H9 (cell line): ENCODE results near the gene SRD5A2. TPM values are rescaled to one million over a fixed set of nuclear protein-coding genes. Genes with fewer than 3 reads are reported as not detected.

Experiments used
- DNase-seq: peaks from one replicate; pipeline ENCODE4 v3.0.0-alpha.2; 2017
- H2AFZ ChIP-seq: one replicate; pipeline ENCODE4 v1.6.1; 2013; ENCODE audit warnings: mild to moderate bottlenecking, low read length, control low read depth, moderate library complexity
- H2AK5ac ChIP-seq: 2 replicates; pipeline ENCODE4 v1.6.1; 2013; ENCODE audit warnings: low read length, control low read depth, mixed read lengths; ENCODE audit not compliant: insufficient read length
- H2BK120ac ChIP-seq: one replicate; pipeline ENCODE4 v1.6.1; 2013; ENCODE audit warnings: low read depth, mild to moderate bottlenecking, low read length, control low read depth, inconsistent platforms; ENCODE audit not compliant: poor library complexity, severe bottlenecking
- H2BK12ac ChIP-seq: 2 replicates; pipeline ENCODE4 v1.6.1; 2013; ENCODE audit warnings: low read length, control low read depth, mixed read lengths, low read depth; ENCODE audit not compliant: insufficient read length
- H2BK15ac ChIP-seq: 2 replicates; pipeline ENCODE4 v1.6.1; 2013; ENCODE audit warnings: low read depth, low read length, control low read depth
- H2BK20ac ChIP-seq: one replicate; pipeline ENCODE4 v1.6.1; 2013; ENCODE audit warnings: low read depth, mild to moderate bottlenecking, low read length, control low read depth, inconsistent platforms; ENCODE audit not compliant: poor library complexity, severe bottlenecking
- H2BK5ac ChIP-seq: 2 replicates; pipeline ENCODE4 v1.6.1; 2013; ENCODE audit warnings: low read length, control low read depth, mixed read lengths; ENCODE audit not compliant: insufficient read length
- H3K14ac ChIP-seq: 2 replicates; pipeline ENCODE4 v1.6.1; 2013; ENCODE audit warnings: low read length, control low read depth; ENCODE audit not compliant: insufficient read depth
- H3K18ac ChIP-seq: 2 replicates; pipeline ENCODE4 v1.6.1; 2013; ENCODE audit warnings: low read depth, mild to moderate bottlenecking, mixed read lengths, low read length, control low read depth; ENCODE audit not compliant: insufficient read length
- H3K23ac ChIP-seq: 2 replicates; pipeline ENCODE4 v1.6.1; 2013; ENCODE audit warnings: low read length, control low read depth, mixed read lengths, low read depth; ENCODE audit not compliant: insufficient read length
- H3K23me2 ChIP-seq: 2 replicates; pipeline ENCODE4 v1.6.1; 2013; ENCODE audit warnings: low read depth, mild to moderate bottlenecking, mixed read lengths, low read length, control low read depth; ENCODE audit not compliant: insufficient read length, poor library complexity, severe bottlenecking
- H3K27ac ChIP-seq: 2 replicates; pipeline ENCODE4 v1.5.1; 2013; ENCODE audit warnings: low read length, control low read depth, mixed read lengths, low read depth; ENCODE audit not compliant: insufficient read length
- H3K27me3 ChIP-seq: 2 replicates; pipeline ENCODE4 v1.6.1; 2013; ENCODE audit warnings: low read length, control low read depth, inconsistent platforms; ENCODE audit not compliant: insufficient read depth
- H3K4ac ChIP-seq: 2 replicates; pipeline ENCODE4 v1.6.1; 2013; ENCODE audit warnings: low read depth, mild to moderate bottlenecking, control low read depth, inconsistent platforms, low read length, moderate library complexity
- H3K4me1 ChIP-seq: 2 replicates; pipeline ENCODE4 v1.6.1; 2013; ENCODE audit warnings: low read length, control low read depth, inconsistent platforms; ENCODE audit not compliant: insufficient read depth
- H3K4me2 ChIP-seq: 2 replicates; pipeline ENCODE4 v1.6.1; 2013; ENCODE audit warnings: low read length, control low read depth, mixed read lengths; ENCODE audit not compliant: insufficient read length, insufficient read depth
- H3K56ac ChIP-seq: 2 replicates; pipeline ENCODE4 v1.6.1; 2013; ENCODE audit warnings: low read depth, mild to moderate bottlenecking, mixed read lengths, low read length, control low read depth; ENCODE audit not compliant: insufficient read length
- H3K79me1 ChIP-seq: 2 replicates; pipeline ENCODE4 v1.6.1; 2013; ENCODE audit warnings: low read depth, mild to moderate bottlenecking, moderate library complexity, low read length, control low read depth, inconsistent platforms; ENCODE audit not compliant: insufficient read depth, poor library complexity, severe bottlenecking
- H3K79me2 ChIP-seq: 2 replicates; pipeline ENCODE4 v1.6.1; 2013; ENCODE audit warnings: low read length, control low read depth, inconsistent platforms; ENCODE audit not compliant: insufficient read depth
- H3K9ac ChIP-seq: 2 replicates; pipeline ENCODE4 v1.6.1; 2013; ENCODE audit warnings: low read length, control low read depth, mixed read lengths; ENCODE audit not compliant: insufficient read length; ENCODE audit errors: extremely low read depth
- H3K9me3 ChIP-seq: one replicate; pipeline ENCODE4 v1.6.1; 2013; ENCODE audit warnings: low read depth, low read length, inconsistent platforms; ENCODE audit not compliant: control insufficient read depth
- H3T11ph ChIP-seq: one replicate; pipeline ENCODE4 v1.6.1; 2013; ENCODE audit warnings: mild to moderate bottlenecking, low read length, control low read depth, inconsistent platforms
- H4K20me1 ChIP-seq: one replicate; pipeline ENCODE4 v1.6.1; 2013; ENCODE audit not compliant: control insufficient read depth, insufficient read length, insufficient read depth
- H4K5ac ChIP-seq: 2 replicates; pipeline ENCODE4 v1.6.1; 2013; ENCODE audit warnings: low read depth, mild to moderate bottlenecking, mixed read lengths, low read length, control low read depth; ENCODE audit not compliant: insufficient read length
- H4K8ac ChIP-seq: replicated peaks from 2 replicates; pipeline ENCODE4 v1.6.1; 2013; ENCODE audit warnings: low read length, control low read depth, mixed read lengths, low read depth; ENCODE audit not compliant: insufficient read length
- H4K91ac ChIP-seq: 2 replicates; pipeline ENCODE4 v1.6.1; 2013; ENCODE audit warnings: low read depth, mild to moderate bottlenecking, moderate library complexity, mixed read lengths, low read length, control low read depth; ENCODE audit not compliant: insufficient read length
- H3K27ac Mint-ChIP-seq, 3 experiments: 2 replicates in 2 of 3; 3 replicates in 1 of 3; pipeline ENCODE4 v1.8.0; 2020 to 2021; ENCODE audit warnings: mixed read lengths in 3 of 3, mild to moderate bottlenecking in 1 of 3, moderate library complexity in 1 of 3
- H3K27me3 Mint-ChIP-seq: 2 replicates; pipeline ENCODE4 v1.8.0; 2021; ENCODE audit warnings: low read depth, mild to moderate bottlenecking, moderate library complexity, mixed read lengths
- H3K36me3 Mint-ChIP-seq, 3 experiments: 2 replicates in 2 of 3; 3 replicates in 1 of 3; pipeline ENCODE4 v1.8.0; 2020 to 2021; ENCODE audit warnings: low read depth in 3 of 3, mixed read lengths in 3 of 3; ENCODE audit not compliant: insufficient read depth in 1 of 3
- H3K4me1 Mint-ChIP-seq, 2 experiments: 2 replicates each; pipeline ENCODE4 v1.8.0; 2020; ENCODE audit warnings: mixed read lengths in 2 of 2
- H3K4me3 Mint-ChIP-seq, 2 experiments: 2 replicates in 1 of 2; 3 replicates in 1 of 2; pipeline ENCODE4 v1.8.0; 2020 to 2021; ENCODE audit warnings: mild to moderate bottlenecking in 2 of 2, mixed read lengths in 2 of 2, moderate library complexity in 1 of 2
- H3K9me3 Mint-ChIP-seq, 2 experiments: 2 replicates in 1 of 2; 3 replicates in 1 of 2; pipeline ENCODE4 v1.8.0; 2020; ENCODE audit warnings: mild to moderate bottlenecking in 2 of 2, mixed read lengths in 2 of 2, moderate library complexity in 1 of 2
- CTCF ChIP-seq: fragments of 200-600 bp; sonication (generic); conservative IDR thresholded peaks from 3 replicates; pipeline ENCODE4 v1.8.0; 2021; ENCODE audit warnings: antibody characterized with exemption, mild to moderate bottlenecking
- WGBS: extraction: QIAGEN DNeasy Blood & Tissue Kit; methylation state at CpG from one replicate; pipeline ENCODE4 v1.1.7; 2013; ENCODE audit warnings: missing lambda C conversion rate, low lambda C conversion rate, mixed read lengths; ENCODE audit not compliant: insufficient read length; ENCODE audit errors: extremely low coverage; 5-methylcytosine and 5-hydroxymethylcytosine counted together
- total RNA-seq: library from RNA; stranded (reverse); gene quantifications from 2 replicates; pipeline ENCODE4 v1.2.1, GENCODE V29; 2021

The SRD5A2 gene
- total RNA-seq, 1 experiment from 2014 or later: not detected

- Histone ChIP-seq H2BK20ac (no peak overlapping the region), H2BK15ac (no peak overlapping the region), H4K20me1 (no peaks in the 10 kb centered on the region), H3K14ac (no peak overlapping the region), H3K4me2 (no peak overlapping the region), H3K27me3 (no peaks in the 10 kb centered on the region), H2BK12ac (no peak overlapping the region), H4K91ac (no peak overlapping the region), H2BK5ac (no peak overlapping the region), H3T11ph (no peak overlapping the region), H3K4me1 (no peaks in the 10 kb centered on the region), H3K9me3 (no peaks in the 10 kb centered on the region), H3K27ac (no peak overlapping the region), H2AK5ac (no peak overlapping the region), H3K79me2 (no peaks in the 10 kb centered on the region), H2BK120ac (no peak overlapping the region), H3K79me1 (no peaks in the 10 kb centered on the region), H3K18ac (no peak overlapping the region), H3K9ac (no peak overlapping the region), H3K4ac (no peak overlapping the region), H3K23me2 (no peaks in the 10 kb centered on the region), H2AFZ (no peak overlapping the region), H4K5ac (no peak overlapping the region), H3K23ac (no peak overlapping the region), H3K56ac (no peak overlapping the region), H4K8ac (no peak overlapping the region)
- Mint-ChIP-seq H3K9me3 (peaks cover 14 to 31% of the 10 kb centered on the region in 2 experiments), H3K27ac (no peak overlapping the region), H3K4me3 (no peak overlapping the region; a peak in 1 of 5 replicates), H3K36me3 (no peaks in the 10 kb centered on the region), H3K4me1 (no peaks in the 10 kb centered on the region), H3K27me3 (peaks cover 7% of the 10 kb centered on the region; the same call in 1 of the 2 replicates)
- no CpG with 5 or more reads among the region's 3 CpGs for WGBS
- no peak for TF ChIP-seq CTCF
- DNase-seq: no peak
Observed at GRCh38 chr2:31555967-31556706, 24.6 kb downstream of the SRD5A2 start.
